IPS-11a (cell line): ENCODE results near the gene NME1.
A peak's percentile ranks its signal among the peaks of the same experiment; 100 is the strongest.
"Not testable (repeated sequence)": the region's sequence is repeated elsewhere in the genome, so short reads cannot be mapped to it uniquely, and the experiment has no call there.

ENCODE experiments used
- H3K4me3 ChIP-seq: one replicate; pipeline ENCODE4 v1.5.1; 2013; ENCODE audit warnings: low read depth, low read length, control low read depth

Gene NME1

DNA sequence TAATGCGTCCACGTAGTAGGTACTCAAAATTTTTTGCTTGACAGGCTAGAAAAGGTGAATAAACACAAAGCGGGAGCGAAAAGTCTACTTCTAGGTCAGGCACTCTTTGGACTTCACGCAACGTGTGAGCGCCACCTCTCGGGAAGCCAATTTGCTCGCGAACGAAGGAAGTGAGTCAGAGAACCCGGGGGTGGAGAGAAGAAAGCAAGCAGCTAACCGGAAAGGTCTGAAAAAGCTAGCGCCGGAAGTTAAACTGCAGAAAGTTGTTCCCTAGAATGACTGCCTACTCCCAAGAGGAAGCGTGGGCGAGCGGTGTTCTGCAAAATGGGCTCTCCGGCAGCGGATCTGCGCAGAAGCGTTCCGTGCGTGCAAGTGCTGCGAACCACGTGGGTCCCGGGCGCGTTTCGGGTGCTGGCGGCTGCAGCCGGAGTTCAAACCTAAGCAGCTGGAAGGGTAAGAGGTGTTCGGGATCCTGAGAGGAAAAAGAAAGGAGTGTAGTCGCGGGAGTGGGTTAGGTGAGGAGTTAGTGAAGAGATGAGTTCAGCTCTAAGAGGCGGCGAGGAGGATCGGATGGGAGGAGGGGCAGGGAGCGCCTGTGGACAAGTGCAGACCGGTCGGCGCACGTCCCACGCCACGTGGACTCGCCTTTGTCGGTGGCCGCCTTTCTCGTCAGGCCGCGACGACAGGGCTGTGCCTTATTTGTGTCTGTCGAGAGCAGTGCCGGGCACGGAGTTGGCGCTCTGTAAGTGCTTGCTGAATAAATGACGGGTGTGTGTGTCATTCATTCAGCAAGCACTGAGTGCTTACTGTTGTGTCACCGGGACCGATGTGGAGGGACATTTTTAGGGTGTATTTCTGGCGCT lies at the start of gene NME1:
TSS of gene NME1 (plus strand) at position 350 of the 863 bp plus-strand sequence. CDS start 2,096 bp downstream, outside the sequence.
- peak within 1 kb of the TSS; percentile 98 for H3K4me3 ChIP-seq

GRCh38 chr17:51107778-51108177 lies 45.6 kb upstream of the NME1 start:
- H3K4me3 ChIP-seq = no peak overlapping the region

GRCh38 chr17:51112303-51113222 lies 40.8 kb upstream of the NME1 start:
- H3K4me3 ChIP-seq = not testable (repeated sequence)

DNA sequence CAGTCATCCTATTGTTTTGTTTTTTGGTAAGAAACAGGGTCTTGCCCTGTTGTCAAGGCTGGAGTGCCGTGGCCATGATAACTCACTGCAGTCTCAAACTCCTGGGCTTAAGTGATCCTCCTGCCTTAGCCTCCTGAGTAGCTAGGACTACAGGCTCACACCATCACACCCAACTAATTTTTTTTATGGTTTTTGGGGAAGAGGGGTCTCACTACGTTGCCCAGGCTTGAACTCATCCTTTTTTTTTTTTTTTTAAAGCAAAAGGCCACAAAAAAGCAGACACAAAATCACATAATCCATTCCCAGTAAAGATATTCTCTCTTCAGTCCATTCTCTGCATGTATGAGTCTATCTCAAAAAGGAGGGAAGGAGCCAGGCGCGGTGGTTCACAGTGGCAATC lies 38.2 kb upstream of the NME1 start:
- no peak overlapping the region for H3K4me3 ChIP-seq

- H3K4me3 ChIP-seq = no peak overlapping the region
Measured at GRCh38 chr17:51118330-51119195, 34.8 kb upstream of the NME1 start.

GRCh38 chr17:51119415-51120356 lies 33.7 kb upstream of the NME1 start:
- H3K4me3 ChIP-seq = peak overlapping the region; percentile 97

- peak overlapping the region; percentile 97 for H3K4me3 ChIP-seq
Measured at GRCh38 chr17:51120357-51120738, 33.0 kb upstream of the NME1 start.

GRCh38 chr17:51120739-51121619 lies 32.4 kb upstream of the NME1 start, which contains the start of gene SPAG9:
SPAG9 (minus strand) TSS chr17:51120868; CDS start chr17:51120656, 212 bp downstream.
- peak within 1 kb of the TSS; percentile 97 for H3K4me3 ChIP-seq

DNA sequence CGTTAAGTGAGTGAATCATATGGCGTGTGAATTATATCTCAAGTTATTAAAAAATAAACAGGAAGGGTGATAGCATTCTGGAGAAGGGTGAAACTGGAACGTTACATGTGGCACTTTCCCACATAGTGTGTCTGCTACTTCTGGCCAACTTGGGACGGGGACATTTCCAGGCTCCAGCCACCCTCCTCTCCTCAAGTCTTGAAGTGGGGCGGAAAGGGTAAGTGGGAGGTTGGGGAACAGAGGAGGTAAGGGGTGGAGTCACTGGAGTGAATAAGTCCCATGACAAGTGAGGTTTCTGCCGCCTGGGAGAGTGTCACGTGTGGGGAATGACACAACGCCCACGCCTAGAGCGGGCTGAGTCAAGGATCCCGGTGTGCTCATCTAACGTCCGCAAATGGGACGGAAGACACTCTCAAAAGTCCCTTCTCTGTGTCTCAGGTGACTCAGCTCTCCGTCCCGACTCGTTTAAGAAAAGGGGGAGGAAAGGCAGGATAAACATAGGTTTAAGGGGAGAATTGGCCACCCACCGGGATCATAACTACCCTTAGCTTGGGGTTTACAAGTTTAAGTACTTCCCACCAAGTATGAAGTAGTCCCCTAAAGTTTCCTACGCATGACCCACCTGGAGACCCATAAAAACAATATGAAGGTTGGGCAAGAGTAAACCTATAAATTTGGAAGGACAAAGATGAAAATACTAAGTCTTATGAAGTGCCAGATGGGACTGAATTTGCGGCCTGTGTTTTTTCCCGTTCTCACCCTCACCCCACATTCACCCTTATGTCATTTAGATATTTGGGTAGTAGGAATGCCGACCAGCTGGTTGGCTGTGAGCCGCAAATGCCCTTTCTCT lies 31.5 kb upstream of the NME1 start:
- H3K4me3 ChIP-seq = peak overlapping the region; percentile 69

GRCh38 chr17:51122473-51123115 lies 30.8 kb upstream of the NME1 start:
- H3K4me3 ChIP-seq = not testable (repeated sequence)

GRCh38 chr17:51124640-51125503 lies 28.5 kb upstream of the NME1 start:
- no peak overlapping the region for H3K4me3 ChIP-seq

DNA sequence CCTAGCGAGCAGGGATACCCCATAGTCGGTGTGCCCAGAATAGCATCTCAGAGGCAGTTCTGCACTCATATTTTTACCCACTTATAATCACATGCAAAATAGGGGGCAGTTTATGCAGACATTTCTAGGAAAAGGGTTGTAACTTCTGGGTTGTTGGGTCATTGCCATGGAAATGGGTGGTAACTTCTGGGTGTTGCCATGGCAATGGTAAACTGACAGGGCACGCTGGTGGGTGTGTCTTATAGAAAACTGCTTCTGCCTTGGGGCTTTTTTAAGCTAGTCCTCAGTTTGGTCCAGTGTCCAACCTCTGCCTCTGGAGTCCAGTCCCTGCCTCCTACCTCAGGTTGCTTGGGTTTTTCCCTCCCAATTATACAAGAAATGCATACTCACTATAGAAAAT lies 25.3 kb upstream of the NME1 start:
- no peak overlapping the region for H3K4me3 ChIP-seq

GRCh38 chr17:51132964-51133319 lies 20.4 kb upstream of the NME1 start:
- no peak overlapping the region for H3K4me3 ChIP-seq

DNA sequence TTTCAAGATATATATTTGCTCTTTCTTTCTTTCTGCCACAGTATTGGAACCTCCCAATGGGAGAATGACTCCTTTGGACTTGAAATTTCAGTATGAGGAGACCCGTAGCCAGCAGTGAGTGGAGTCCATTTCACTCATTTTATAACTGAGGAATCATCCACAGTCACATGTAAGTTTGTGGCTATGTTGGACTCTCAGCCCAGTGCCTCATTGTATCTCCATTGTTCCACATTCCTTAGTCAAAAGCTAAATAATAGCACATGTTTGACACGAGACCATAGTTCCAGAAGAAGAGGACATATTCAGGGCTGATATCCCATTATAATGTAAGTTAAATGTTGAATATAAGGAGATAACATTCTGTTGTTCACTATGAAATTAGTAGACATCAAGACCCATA lies 20.0 kb upstream of the NME1 start:
- H3K4me3 ChIP-seq = no peak overlapping the region

DNA sequence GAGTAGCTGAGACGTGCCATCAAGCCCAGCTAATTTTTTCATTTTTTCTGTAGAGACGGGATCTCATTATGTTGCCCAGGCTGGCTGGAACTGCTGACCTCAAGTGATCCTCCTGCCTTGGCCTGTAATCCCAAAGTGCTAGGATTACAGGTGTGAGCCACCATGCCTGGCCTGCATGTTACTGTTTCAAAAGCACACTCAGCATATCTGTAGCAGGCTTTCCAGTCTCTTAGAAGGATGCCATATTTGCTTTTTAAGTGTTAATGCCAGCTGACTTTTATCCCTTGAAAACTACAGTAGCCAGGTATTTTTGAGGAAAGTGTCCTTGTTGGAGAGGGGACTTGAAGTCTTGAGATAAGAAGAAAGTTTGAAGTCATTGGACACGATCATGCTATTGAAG lies 17.4 kb upstream of the NME1 start:
- H3K4me3 ChIP-seq = no peak overlapping the region

DNA sequence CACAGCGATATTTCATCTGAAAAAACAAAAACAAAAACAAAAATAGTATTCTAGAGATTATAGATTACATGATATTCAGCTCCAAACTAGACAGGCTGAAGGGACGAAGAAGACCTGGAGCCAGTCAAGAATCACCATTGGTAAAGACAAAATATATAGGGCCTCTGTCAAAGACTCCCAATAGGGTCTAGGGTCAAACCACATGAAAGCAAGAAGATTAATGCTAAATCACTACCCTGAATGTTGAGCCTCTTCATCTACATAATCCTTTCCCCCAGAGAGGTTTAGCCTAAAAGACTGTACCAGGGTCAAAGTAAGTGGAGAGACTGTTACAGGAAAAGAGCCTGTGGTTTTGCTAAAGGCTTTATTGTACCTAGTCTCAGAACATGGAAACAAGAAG lies 10.8 kb upstream of the NME1 start:
- H3K4me3 ChIP-seq = no peak overlapping the region
